ENCODE results near the gene UPF2. TPM values are rescaled to one million over a fixed set of nuclear protein-coding genes. Genes with fewer than 3 reads are reported as not detected.
"Not testable (repeated sequence)": the region's sequence is repeated elsewhere in the genome, so short reads cannot be mapped to it uniquely, and the experiment has no call there.

UPF2 gene
- total RNA-seq, 4 donors from 2014 or later: 22.8 to 36.3 (median 26.6) TPM

DNA sequence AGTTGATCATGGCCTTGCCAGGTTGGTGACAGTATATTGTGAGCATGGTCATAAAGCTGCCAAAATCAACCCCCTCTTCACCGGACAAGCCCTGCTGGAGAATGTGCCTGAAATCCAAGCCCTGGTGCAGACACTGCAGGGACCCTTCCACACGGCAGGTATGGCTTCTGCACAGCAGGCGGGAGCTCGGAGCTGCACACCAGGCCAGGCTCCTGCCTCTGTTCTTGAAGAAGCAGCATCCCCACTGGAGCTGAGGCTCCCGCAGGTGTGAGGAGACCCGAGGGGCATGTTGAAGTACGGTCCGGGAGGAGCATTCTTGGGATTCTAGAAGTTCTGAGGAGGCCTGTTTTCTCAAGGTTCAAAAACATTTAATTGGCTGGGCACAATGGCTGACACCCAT is 38.9 kb upstream of the UPF2 start:
- no peaks in the 10 kb centered on the region for H3K9me3 ChIP-seq
- intact Hi-C loops (cut with DNase I): no loop called here
- WGBS, 2 donors: 83 to 87% methylated on average over 7 to 8 of the region's 8 CpGs
- TF ChIP-seq POLR2A (IDR thresholded peaks at IDR 0.05): no peak
- TF ChIP-seq, protein P1, sequence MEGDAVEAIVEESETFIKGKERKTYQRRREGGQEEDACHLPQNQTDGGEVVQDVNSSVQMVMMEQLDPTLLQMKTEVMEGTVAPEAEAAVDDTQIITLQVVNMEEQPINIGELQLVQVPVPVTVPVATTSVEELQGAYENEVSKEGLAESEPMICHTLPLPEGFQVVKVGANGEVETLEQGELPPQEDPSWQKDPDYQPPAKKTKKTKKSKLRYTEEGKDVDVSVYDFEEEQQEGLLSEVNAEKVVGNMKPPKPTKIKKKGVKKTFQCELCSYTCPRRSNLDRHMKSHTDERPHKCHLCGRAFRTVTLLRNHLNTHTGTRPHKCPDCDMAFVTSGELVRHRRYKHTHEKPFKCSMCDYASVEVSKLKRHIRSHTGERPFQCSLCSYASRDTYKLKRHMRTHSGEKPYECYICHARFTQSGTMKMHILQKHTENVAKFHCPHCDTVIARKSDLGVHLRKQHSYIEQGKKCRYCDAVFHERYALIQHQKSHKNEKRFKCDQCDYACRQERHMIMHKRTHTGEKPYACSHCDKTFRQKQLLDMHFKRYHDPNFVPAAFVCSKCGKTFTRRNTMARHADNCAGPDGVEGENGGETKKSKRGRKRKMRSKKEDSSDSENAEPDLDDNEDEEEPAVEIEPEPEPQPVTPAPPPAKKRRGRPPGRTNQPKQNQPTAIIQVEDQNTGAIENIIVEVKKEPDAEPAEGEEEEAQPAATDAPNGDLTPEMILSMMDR (IDR thresholded peaks at IDR 0.05): no peak
- peaks cover 7 to 13% of the 10 kb centered on the region in 2 donors for H3K36me3 ChIP-seq
- H3K4me1 ChIP-seq: no peaks in the 10 kb centered on the region
- DNase-seq: no peak
- H3K27me3 ChIP-seq: no peaks in the 10 kb centered on the region
- H3K4me3 ChIP-seq (replicated peaks in 1 of 3): no peak overlapping the region
- no peak overlapping the region for H3K27ac ChIP-seq

DNA sequence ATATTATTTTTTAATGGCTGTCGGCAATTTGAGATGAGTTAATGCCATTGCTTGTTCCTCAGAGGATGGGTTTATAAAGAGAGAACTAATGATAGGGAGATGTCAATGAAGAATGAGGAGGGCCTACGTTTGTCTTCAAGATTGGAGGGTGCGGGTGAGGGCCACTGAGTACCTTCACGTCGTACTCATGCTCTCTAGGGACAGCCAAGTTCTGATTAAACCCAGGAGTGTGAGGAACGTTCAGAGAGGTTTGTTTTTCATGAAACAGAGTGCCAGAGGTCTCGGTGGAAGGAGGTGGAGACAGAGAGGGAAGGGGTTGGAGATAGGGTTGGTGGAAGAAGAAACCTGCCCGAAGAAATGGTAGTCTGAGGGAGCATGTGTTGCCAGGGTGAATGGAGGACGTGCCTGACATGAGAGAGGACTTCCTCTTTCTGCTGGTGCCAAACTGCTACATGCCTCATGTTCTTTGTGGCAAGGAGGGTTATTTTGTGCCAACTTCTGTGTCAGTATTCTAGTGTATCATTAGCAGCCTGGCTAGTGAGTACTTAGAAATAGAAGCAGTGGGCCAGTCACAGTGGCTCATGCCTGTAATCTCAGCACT is 35.1 kb upstream of the UPF2 start:
- TF ChIP-seq, protein P1 (IDR thresholded peaks at IDR 0.05): no peak
- no peak for TF ChIP-seq POLR2A (IDR thresholded peaks at IDR 0.05)
- intact Hi-C loops (cut with DNase I): no loop called here
- no peaks in the 10 kb centered on the region for H3K9me3 ChIP-seq
- peaks cover 0 to 4% of the 10 kb centered on the region in 2 donors for H3K4me1 ChIP-seq
- WGBS, 2 donors: 80 to 83% methylated on average over 9 of the region's 9 CpGs
- no peaks in the 10 kb centered on the region for H3K27me3 ChIP-seq
- H3K27ac ChIP-seq: no peak overlapping the region
- no peaks in the 10 kb centered on the region for H3K36me3 ChIP-seq
- H3K4me3 ChIP-seq (replicated peaks in 1 of 3): no peak overlapping the region
- no peak for DNase-seq

DNA sequence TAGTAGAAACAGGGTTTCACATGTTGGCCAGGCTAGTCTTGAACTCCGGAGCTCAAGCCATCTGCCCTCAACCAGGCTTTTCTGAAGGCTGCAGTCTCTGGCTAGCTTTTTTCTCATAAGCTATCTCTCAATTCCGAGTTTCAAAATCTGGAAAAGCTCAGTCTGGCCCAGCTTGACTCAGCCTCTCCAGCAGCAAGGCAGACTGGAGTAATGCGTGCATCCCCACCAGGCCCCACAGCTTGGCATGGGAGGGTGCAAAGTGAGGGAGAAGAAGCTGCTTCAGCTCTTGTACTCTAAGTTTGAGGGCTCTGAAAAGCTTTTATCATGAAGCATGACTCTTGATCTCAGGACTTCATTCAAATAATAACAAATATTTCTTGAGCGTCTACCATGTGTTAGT is 30.9 kb upstream of the UPF2 start:
- 74 to 79% methylated on average over 4 of the region's 4 CpGs for WGBS, 2 donors
- H3K27me3 ChIP-seq: no peaks in the 10 kb centered on the region
- TF ChIP-seq, protein P1 (IDR thresholded peaks at IDR 0.05): no peak
- TF ChIP-seq POLR2A (IDR thresholded peaks at IDR 0.05): no peak
- intact Hi-C loops (cut with DNase I): no loop called here
- peaks cover 6 to 9% of the 10 kb centered on the region in 2 donors for H3K4me1 ChIP-seq
- no peak for DNase-seq
- H3K27ac ChIP-seq: no peak overlapping the region
- H3K36me3 ChIP-seq: no peaks in the 10 kb centered on the region
- H3K4me3 ChIP-seq (replicated peaks in 1 of 3): no peak overlapping the region
- H3K9me3 ChIP-seq: no peaks in the 10 kb centered on the region

DNA sequence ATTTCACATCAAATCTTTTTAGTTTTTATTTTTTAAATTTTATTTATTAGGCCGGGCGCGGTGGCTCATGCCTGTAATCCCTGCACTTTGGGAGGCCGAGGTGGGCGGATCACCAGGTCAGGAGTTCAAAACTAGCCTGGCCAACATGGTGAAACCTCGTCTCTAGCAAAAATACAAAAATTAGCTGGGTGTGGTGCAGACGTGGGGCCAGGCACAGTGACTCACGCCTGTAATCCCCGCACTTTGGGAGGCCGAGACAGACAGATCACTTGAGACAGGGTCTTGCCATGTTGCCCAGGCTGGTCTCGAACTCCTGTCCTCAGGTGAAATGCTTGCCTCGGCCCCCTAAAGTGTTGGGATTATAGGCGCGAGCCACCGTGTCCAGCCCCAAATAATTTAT is 28.8 kb upstream of the UPF2 start:
- H3K27ac ChIP-seq; DNase-seq; H3K27me3 ChIP-seq; H3K9me3 ChIP-seq; H3K4me1 ChIP-seq; H3K36me3 ChIP-seq; intact Hi-C loops (cut with DNase I); H3K4me3 ChIP-seq (replicated peaks in 1 of 3): not testable (repeated sequence)
- 95 to 96% methylated on average over 13 to 15 of the region's 15 CpGs for WGBS, 2 donors

DNA sequence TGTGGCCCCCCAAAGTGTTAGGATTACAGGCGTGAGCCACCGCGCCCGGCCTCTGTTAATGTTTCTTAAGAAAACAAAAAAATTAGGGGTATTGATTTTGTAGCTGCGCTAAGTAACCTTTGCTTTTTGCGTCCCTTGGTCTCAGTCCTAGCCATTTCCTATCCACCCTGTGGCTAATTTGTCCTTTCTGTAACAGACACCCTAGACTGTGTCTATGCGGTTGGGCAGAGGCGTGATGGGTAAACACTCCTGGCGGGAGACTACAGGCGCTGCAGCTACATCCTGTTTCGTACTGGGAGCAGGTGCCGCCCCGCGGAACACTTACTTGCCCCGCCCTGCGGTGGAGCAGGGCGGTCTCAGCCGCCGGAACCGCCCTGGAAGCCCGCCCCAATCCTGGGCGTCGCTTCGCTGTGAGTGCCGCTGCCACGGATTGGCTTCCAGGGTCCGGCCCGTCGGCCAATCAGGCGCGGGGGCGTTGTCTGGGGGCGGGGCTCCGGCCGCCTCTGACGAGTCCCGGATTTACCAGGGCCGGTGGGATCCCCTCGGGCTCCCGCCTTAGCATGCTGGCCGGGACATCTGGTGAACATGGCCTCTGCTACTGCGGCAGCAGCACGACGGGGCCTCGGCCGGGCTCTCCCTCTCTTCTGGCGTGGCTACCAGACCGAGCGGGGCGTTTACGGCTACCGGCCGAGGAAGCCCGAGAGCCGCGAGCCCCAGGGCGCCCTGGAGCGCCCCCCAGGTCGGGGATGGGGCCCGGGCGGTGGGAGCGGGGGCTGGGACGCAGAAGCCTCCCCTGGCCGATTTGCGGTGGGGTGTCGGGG is 26.1 kb upstream of the UPF2 start, which contains the start of gene DHTKD1:
Gene DHTKD1 (plus strand): TSS at position 506 of the 821 bp plus-strand sequence. CDS start 80 bp downstream, at position 586.
- H3K27ac ChIP-seq: peak within 1 kb of the TSS; percentile 29 to 79 (median 74)
- intact Hi-C loops (cut with DNase I): loop anchor here (5.0 kb wide), 1 partner anchor 64 kb away; no protein-coding TSS in a partner anchor
- no peaks in the 10 kb centered on the region for H3K36me3 ChIP-seq
- H3K9me3 ChIP-seq: no peaks in the 10 kb centered on the region
- DNase-seq: peak; percentile 98 to 99
- peak within 1 kb of the TSS; percentile 50 to 91 (median 59) for H3K4me3 ChIP-seq (replicated peaks in 1 of 3)
- 8 to 9% methylated on average over 12 to 28 of the region's 66 CpGs for WGBS, 2 donors
- peak; percentile 45 to 74 for TF ChIP-seq POLR2A (IDR thresholded peaks at IDR 0.05)
- TF ChIP-seq, protein P1 (IDR thresholded peaks at IDR 0.05): peak; percentile 24 to 61 (median 55)
- H3K4me1 ChIP-seq: peaks cover 6 to 9% of the 10 kb centered on the region in 2 donors
- no peaks in the 10 kb centered on the region for H3K27me3 ChIP-seq

Data from thyroid gland (tissue), 4 donors.